GM18508 (cell line): ENCODE results near the gene MMRN2.
"Not testable (repeated sequence)": the region's sequence is repeated elsewhere in the genome, so short reads cannot be mapped to it uniquely, and the experiment has no call there.

ENCODE experiments used
- ATAC-seq: cut with Tn5 transposase; IDR thresholded peaks from one replicate; pipeline ENCODE4 v1.9.1; 2021; ENCODE audit warnings: moderate number of reproducible peaks; ENCODE audit not compliant: insufficient read depth, unreplicated experiment

MMRN2 gene

DNA sequence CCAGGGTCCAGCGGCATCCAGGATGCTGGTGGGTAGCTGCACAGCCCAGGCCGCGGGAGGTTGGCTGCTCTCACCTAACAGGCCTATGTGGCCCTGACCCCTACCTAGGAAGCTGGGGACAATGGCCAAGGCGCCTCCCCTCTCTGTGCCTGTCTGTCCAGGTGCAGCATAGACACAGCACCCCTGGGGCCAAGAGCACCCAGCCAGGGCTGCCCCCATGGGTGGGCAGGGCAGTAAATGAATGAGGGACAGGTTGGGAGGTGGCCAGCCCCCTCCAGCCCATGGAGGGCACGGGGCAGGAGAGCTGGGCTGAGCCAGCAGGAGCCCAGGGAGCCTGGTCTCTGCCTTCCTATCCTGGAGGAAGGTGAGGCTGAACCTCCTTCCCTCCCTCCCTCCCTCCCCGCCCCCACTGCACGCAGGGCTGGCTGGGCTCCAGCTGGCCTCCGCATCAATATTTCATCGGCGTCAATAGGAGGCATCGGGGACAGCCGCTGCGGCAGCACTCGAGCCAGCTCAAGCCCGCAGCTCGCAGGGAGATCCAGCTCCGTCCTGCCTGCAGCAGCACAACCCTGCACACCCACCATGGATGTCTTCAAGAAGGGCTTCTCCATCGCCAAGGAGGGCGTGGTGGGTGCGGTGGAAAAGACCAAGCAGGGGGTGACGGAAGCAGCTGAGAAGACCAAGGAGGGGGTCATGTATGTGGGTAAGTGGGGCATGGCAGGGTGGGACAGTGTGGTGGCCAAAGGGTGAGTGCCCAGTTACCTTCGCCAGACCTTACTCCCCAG is 893 bp upstream of the MMRN2 start, which contains the start of gene SNCG:
Gene SNCG (plus strand): TSS at position 484 of the 785 bp plus-strand sequence. CDS start 99 bp downstream, at position 583.
- no peak for ATAC-seq

DNA sequence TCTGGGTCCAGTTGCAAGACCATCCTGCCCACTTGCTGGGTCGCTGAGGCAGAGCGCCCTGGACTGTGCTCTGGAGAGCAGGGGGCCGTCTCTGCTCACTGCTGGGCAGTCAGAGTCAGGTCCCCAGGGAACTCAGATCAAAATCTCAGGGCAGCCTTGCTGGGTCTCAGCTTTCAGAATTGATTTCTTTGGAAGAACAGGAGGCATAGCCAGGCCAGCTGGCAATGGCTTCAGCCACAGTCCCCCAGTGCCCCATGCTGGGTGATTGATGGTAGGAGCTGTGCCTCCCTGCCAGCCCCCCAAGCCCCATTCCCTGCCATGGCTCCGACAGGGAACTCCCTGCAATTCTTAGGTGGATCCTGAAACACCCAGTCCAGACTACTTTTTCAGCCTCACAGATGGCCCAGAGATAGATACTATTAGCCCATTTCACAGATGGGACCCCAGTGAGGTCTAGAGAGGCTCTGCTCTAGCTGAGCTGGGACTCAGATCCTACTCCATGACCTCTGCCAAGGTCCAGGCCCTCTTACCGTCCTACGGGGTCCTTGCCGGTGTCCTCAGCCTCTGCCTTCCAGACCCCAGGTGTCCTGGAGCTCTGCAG is 467 bp downstream of the MMRN2 start:
- ATAC-seq, result no peak

DNA sequence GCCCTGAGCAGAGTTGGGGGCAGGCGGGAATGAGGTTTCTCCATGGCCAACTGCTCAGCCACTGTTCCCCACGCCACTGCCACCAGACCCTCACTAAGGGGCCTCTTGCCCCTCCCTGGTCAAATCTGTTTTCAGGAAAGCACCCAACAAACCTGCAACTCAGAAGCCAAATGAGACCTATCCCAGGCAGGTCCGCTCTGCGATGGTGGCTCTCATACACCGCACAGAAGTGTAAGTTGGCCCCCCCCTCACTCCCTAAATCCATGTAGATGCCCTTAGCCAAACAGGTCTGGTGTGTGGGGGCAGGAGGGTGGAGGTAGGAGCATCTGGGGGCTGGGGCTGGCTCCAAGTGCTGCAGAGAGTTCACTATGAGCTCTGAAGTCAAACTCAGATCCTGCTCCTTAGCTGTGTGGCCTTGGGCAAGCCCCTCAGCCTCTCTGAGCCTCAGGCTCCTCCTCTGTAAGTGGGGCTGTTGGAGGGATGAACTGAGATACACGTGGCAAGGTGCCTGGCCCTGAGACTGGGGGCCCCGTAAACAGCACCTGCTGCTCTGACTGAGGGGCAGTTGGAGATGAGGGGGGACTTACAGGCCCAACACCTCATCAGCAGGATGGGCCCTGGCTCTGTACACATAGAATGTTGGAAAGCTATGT is 1.1 kb downstream of the MMRN2 start:
- ATAC-seq, result no peak

DNA sequence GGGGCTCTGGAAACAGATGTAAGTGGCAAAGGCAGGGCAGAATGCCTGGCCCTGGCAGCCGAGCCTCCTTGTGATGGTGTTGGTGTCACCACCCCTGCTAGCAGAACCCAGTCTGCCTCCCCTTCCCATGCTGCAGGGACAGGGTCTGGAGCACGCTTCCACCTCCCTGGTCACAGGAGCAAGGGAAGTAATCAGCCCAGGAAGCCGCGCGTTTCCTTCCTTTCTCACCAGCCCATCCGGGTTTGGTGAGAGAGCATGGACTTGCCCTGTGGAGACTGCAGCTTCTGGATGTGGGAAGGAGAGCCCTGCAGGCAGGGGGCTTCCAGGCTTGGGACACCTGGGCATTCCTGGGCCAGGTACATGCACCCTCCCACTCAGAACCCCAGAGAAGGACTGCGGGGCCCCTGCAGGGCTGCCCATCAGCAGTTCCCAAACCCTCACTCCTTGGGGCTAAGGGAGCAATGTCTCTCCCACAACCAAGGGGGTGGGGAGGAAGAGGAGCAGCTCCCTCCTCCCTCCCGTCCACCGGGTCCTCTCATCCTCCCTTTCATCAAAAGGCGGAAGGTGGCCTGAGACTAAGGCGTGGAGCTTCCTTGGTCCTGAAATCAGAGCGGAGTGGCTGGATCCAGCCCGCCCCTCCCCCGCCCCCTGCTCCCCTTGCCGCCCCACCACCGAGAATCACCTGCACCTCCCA is 1.8 kb downstream of the MMRN2 start:
- no peak for ATAC-seq

DNA sequence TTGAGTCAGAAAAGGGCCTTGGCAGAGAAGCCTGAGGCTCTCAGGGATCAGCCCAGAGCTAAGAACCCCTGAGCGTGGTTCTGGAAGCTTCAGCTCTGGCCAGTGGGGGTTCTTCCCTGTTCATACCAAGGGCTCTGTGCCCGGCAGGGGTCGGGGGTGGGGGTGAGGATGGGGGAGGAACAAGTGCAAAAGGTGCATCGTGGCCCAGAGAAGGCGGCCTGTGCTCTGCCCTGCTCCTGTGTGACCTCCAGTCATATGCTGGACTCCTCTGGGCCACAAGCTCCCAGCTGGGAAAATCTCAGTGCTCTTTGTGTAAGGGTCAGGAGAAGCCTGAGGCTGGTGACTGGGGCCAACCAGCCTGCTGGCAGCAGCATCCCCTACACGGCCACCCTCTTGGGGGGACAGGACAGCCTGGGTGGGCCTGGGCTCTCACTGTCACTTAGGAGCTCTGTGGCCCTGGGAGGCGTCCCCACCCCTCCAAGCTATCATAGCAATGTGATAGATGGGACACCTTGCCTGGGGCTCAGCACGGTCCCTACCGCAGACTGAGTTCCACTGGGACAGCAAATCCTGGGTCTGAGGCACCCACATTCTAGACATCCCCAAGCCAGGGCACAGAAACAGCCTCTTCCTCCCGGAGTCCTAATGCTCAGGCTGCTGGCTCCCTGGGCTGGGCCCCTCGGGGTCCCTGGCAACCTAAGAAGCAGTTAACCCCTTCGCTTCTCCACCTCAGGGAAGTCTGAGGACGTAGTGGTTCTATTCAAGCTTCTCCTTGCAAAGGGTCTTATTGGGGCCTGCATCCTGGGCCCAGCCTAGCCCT is 2.5 kb downstream of the MMRN2 start:
- no peak for ATAC-seq

DNA sequence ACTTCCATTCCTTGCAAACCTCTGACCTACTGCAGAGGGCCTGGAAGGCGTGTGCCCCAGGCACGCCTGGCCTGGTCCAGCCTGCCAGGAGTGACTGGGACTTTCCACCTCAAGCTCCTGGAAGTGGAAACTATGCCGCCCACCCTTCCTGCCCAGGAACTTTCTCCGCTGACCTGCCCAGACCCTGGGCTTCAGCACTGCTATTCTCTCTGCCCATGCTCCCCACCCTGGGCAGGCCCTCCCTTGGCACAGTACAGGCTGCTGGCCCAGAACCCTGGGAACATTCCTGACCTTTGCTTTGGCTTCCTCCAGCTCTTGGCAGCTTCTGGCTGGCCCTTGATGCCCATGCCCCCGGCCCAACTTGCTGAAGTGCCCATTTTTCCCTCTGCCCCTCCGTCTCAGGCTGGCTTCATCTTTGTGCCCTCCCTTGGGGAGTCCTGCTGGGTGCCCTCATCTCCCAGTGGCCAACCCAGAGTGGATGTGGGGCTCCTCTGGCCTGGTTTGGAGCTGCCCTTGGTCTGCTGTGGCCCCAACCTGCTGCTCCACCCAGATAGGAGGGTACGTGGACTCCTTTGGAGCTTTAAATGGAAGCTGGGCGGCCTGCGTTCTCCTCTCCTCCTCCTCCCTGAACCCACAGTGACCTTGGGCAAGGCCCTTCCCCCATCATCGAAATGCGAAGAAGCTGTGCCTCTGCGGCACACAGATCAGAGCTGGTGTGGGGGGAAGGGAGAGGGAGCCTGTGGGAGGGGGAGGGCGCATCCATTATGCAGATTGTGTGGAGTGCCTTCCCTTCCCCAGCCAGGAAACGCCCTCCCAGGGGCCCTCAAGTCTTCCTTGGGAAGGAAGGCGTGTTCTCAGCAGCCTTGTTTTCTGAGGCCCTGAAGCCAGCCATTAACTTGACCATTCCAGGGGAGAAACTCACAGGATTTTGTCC is 3.4 kb downstream of the MMRN2 start:
- no peak for ATAC-seq

DNA sequence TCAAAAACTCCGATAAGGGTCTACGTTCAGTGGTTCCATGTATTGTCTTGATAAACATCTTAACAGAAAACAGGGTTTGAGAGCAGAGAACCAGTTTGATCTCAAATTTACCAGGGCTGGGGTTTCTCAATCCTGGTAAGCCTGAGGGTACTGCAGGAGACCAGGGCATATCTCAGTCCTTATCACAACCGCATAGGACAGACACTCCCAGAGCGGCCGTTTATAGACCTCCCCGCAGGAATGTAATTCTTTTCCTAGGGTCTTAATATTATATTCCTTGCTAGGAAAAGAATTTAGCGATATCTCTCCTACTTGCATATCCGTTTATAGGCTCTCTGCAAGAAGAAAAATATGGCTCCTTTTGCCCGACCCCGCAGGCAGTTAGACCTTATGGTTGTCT is 4.7 kb downstream of the MMRN2 start:
- not testable (repeated sequence) for ATAC-seq

DNA sequence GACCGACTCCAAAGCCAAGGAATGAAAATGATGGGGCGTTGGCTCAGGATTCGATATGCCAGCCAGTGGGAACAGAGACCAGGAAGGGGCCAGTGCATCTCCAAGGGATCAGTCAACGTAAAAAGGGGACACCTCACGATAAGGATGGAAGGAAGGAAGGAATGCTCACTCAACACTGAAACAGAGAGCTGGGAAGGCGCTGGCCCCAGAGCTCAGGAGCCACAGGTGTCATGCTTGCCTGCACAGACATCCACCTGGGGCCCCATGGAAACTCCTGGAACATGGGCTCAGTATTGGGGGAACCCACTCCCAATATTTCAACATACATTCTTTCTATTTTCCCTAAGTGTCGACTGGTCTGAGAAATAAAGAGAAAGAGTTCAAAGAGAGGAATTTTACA is 5.3 kb downstream of the MMRN2 start:
- ATAC-seq, result no peak

DNA sequence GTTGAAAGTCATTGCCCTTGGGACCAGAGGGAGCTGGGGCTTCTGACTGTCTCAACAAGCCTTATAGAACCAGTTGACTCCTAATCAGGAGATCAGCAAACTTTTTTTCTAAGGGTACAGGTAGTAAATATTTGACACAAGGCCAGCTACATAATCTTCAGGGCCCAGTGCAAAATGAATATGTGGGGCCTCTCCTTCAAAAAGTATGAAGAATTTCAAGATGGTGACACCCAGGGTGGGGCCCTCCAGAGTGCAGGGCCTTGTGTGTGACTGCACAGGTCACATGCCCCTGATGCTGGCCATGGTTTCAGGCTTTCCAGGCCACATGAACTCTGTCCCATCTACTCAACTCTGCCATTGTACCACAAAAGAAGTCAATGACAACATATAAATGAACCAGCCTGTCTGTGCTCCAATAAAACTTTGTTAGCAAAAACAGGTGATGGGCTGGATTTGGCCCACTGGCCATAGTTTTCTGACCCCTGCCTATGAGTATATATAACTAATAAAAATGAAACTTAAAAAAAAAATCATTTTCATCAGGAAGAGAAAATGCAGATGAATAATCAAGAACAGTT is 6.1 kb downstream of the MMRN2 start:
- ATAC-seq, result no peak

DNA sequence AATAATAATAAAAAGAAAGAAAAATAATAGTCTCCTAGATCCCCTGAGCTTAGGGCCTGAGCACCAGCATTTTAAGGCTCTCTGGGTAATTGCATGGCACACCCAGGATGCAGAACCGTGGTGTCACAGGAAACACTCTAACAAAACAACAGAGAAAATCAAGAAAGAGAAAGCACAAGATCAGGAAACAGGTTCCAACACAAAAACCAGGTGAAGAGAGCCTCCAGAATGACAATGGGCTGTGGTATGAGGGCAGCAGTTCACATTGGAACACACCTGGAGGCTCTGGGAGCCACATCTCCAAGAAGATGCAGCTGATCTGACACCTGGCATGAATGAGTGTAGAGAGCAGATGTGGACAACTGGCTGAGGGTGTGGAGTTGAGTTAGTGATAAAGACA is 7.1 kb downstream of the MMRN2 start:
- ATAC-seq, result no peak

DNA sequence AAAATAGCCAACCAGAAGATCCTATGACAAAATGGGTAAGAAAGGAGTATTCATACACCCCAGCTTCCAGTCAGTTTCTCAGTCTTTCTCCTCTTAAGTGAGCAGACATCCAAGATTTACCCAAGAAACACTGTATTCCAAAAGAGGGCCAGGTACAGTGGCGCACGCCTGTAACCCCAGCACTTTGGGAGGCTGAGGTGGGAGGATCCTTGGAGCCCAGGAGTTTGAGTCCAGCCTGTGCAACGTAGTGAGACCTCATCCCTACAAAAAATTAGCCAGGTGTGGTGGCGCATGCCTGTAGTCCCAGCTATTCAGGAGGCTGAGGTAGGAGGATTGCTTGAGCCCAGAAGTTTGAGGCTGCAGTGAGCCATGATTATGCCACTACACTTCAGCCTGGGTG is 9.6 kb downstream of the MMRN2 start:
- ATAC-seq, result not testable (repeated sequence)

DNA sequence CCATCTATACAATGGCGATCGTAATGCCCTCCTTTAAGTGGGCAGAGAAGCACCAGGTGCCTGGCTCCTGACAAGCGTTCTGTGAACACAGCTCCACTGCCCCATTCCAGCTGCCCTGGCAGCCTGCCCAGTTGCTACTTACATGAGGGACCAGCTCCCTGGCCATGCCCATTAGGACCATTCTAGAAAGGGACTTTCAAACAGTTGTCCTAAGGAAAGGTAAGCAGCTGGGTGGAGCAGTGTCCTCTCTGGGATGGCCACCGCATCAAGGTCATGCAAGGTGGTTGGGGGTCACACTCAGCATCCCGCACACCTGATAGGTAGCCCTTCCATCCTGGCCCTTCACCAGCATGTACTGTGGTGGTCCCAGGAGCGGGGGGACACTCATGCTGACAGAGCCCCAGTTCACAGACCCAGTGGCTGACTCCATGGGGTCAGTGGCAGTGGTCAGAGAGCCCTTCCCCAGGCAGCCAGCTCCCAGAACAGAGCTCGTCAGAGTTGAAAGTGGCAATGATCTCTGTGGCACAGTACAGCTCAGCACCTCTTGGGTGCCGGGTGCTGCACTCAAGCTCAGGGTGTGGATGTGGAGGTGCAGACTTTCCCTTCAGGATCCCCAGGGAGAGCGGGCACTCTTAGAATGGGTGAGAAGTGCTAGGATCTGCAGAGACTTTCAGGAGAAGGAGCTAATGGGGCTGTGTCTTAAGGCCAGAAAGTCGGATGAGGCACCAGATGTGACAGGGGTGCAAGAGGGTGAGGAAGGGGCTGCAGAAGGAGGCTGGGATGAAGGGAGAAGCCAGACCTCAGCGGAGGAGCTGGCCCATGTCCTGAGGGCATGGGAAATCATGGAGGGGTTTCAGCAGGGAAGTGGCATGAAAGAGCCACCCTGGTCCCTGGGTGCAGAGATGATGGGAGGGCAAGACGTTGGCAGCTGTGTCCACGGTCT is 10.9 kb downstream of the MMRN2 start:
- no peak for ATAC-seq

DNA sequence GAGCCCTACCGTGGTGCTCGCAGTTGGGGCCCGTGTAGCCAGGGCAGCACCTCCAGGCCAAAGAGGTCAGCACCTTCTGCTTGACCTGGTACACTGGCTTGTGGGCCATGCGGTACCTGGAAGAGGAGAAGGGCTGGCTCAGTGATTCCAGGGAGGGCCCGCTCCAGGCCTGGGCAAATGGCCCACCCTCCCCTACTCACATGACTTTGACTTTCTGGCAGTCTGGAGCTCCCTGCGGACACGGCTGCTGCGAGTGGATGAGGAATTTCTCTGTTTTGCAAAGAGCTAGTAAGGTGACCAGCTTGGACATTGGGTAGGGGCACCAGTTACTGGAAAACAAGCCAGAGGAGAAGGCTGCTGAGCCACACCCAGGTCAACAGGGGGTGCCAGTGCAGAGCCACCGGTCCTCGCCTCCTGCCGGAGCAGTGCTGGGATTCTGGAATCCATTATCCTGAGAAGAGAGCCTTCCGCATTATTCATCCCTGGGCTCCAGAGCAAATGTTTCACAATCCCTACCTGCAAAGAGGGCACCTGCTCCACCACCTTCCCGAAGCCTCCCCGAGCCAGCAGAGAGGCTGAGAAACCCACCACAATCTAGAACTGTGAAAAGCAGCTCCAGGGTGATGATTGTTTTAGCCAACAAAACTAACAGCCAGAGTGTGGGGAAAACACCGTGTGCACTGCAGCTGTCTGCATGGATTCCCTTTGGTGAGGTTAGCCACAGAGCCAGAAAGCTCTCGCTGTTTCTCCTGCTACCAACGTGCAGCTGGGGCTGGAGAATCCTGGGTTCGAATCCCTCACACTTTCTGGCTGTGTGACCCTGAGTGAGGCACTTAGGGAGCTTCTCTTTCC is 11.8 kb downstream of the MMRN2 start:
- ATAC-seq, result no peak

DNA sequence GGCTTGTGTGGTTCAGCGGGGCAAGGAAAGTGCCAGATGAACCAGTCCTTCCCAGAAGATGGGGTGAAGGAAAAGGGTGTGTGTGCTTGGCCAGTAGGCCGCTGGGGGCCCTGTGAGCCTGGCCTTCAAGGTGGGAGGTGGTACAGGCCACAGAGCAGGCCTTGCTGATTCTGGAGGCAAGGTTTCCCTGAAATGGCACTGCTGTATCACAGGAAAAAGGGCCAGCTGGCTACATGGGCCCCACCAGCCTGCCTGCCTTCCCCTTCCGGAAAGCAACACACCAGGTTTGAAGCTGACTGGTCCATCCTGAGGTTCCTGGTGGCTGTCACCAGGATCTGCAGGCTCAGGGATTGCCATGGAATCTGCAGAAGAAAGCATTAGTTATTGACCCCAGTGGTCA is 12.5 kb downstream of the MMRN2 start:
- ATAC-seq, result no peak

DNA sequence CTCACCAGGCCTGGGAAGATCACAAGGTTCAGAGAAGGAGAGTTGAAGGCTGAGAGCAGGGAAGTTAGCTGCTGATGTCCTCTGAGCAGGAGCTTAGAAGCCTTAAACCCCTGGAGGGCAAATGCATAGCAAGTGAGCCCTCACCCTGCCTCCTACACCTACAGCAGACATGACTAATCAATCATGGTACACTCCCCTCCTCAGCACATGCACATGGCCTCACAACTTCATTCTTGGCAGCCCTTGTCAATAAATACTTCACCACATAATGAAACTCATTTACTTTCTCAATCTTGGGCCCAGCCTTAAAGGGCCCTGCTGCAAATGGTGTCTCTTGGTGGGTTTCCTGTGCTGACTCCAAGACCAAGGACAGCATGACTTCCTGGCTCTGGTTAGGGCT is 12.9 kb downstream of the MMRN2 start:
- ATAC-seq, result no peak

DNA sequence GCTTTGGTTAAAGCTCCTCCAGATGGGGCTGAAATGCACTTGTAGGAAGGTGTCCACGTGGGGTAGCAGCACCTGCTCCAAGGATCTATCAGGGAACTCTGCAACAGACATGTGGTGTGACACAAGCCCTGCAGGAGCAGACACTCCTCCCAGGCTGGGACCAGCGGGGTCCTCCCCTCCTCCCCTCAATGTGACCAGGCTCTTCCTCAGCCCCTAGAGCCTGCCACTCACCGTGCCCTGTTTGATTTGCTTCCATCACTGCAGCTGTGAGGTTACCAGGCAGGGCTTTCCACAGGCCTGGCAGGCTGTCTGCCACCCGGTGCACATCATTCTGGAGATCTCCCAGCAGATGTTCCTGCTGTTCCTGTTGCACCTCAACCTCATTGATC is 13.4 kb downstream of the MMRN2 start:
- no peak for ATAC-seq
